ENCODE results near the gene STH.
"Not testable (repeated sequence)": the region's sequence is repeated elsewhere in the genome, so short reads cannot be mapped to it uniquely, and the experiment has no call there.

STH gene

GRCh38 chr17:46001390-46002310, 2.6 kb downstream of the STH start:
- no peak overlapping the region for H3K27ac ChIP-seq (ENCODE audit: low read depth, low read length)
- no peaks in the 10 kb centered on the region for H3K27me3 ChIP-seq (ENCODE audit: control insufficient read depth in 5 of 5, insufficient read depth in 4 of 5, low read length in 5 of 5)
- no peak overlapping the region for H3K4me3 ChIP-seq (ENCODE audit: low read depth in 1 of 5, low read length in 5 of 5)
- no peaks in the 10 kb centered on the region for H3K9me3 ChIP-seq (ENCODE audit: control insufficient read depth in 5 of 5, low read length in 5 of 5)
- no peak overlapping the region for H3K9ac ChIP-seq (ENCODE audit: low read length in 5 of 5)
- peaks cover 2 to 28% (median 19%) of the 10 kb centered on the region in 5 donors for H3K4me1 ChIP-seq (ENCODE audit: control insufficient read depth in 5 of 5, insufficient read depth in 5 of 5, low read length in 5 of 5)
- H3K36me3 ChIP-seq (ENCODE audit: control insufficient read depth in 5 of 5, insufficient read depth in 5 of 5, low read length in 5 of 5), result no peaks in the 10 kb centered on the region

- Histone ChIP-seq H3K27ac (ENCODE audit: low read depth, low read length) (no peak overlapping the region), H3K9ac (ENCODE audit: low read length in 5 of 5) (no peak overlapping the region), H3K27me3 (ENCODE audit: control insufficient read depth in 5 of 5, insufficient read depth in 4 of 5, low read length in 5 of 5) (no peaks in the 10 kb centered on the region), H3K4me1 (ENCODE audit: control insufficient read depth in 5 of 5, insufficient read depth in 5 of 5, low read length in 5 of 5) (peaks cover 2 to 32% (median 19%) of the 10 kb centered on the region in 5 donors), H3K9me3 (ENCODE audit: control insufficient read depth in 5 of 5, low read length in 5 of 5) (no peaks in the 10 kb centered on the region), H3K36me3 (ENCODE audit: control insufficient read depth in 5 of 5, insufficient read depth in 5 of 5, low read length in 5 of 5) (no peaks in the 10 kb centered on the region), H3K4me3 (ENCODE audit: low read depth in 1 of 5, low read length in 5 of 5) (no peak overlapping the region)
Measured at GRCh38 chr17:46002311-46002972, 3.4 kb downstream of the STH start.

GRCh38 chr17:46002973-46003316, 3.9 kb downstream of the STH start:
- Histone ChIP-seq H3K4me1 (ENCODE audit: control insufficient read depth in 5 of 5, insufficient read depth in 5 of 5, low read length in 5 of 5) (peaks cover 2 to 37% (median 19%) of the 10 kb centered on the region in 5 donors), H3K9me3 (ENCODE audit: control insufficient read depth in 5 of 5, low read length in 5 of 5) (no peaks in the 10 kb centered on the region), H3K4me3 (ENCODE audit: low read depth in 1 of 5, low read length in 5 of 5) (no peak overlapping the region), H3K36me3 (ENCODE audit: control insufficient read depth in 5 of 5, insufficient read depth in 5 of 5, low read length in 5 of 5) (no peaks in the 10 kb centered on the region), H3K27ac (ENCODE audit: low read depth, low read length) (no peak overlapping the region), H3K27me3 (ENCODE audit: control insufficient read depth in 5 of 5, insufficient read depth in 4 of 5, low read length in 5 of 5) (no peaks in the 10 kb centered on the region), H3K9ac (ENCODE audit: low read length in 5 of 5) (no peak overlapping the region)

- Histone ChIP-seq H3K27ac (ENCODE audit: low read depth, low read length) (no peak overlapping the region), H3K4me3 (ENCODE audit: low read depth in 1 of 5, low read length in 5 of 5) (no peak overlapping the region), H3K9ac (ENCODE audit: low read length in 5 of 5) (no peak overlapping the region), H3K9me3 (ENCODE audit: control insufficient read depth in 5 of 5, low read length in 5 of 5) (no peaks in the 10 kb centered on the region), H3K36me3 (ENCODE audit: control insufficient read depth in 5 of 5, insufficient read depth in 5 of 5, low read length in 5 of 5) (no peaks in the 10 kb centered on the region), H3K4me1 (ENCODE audit: control insufficient read depth in 5 of 5, insufficient read depth in 5 of 5, low read length in 5 of 5) (peaks cover 2 to 36% (median 20%) of the 10 kb centered on the region in 5 donors), H3K27me3 (ENCODE audit: control insufficient read depth in 5 of 5, insufficient read depth in 4 of 5, low read length in 5 of 5) (no peaks in the 10 kb centered on the region)
Measured at GRCh38 chr17:46003907-46004748, 5.1 kb downstream of the STH start.

GRCh38 chr17:46006082-46006481, 7.0 kb downstream of the STH start:
- H3K27ac ChIP-seq (ENCODE audit: low read depth, low read length); H3K9ac ChIP-seq (ENCODE audit: low read length in 5 of 5); H3K27me3 ChIP-seq (ENCODE audit: control insufficient read depth in 5 of 5, insufficient read depth in 4 of 5, low read length in 5 of 5); H3K9me3 ChIP-seq (ENCODE audit: control insufficient read depth in 5 of 5, low read length in 5 of 5); H3K36me3 ChIP-seq (ENCODE audit: control insufficient read depth in 5 of 5, insufficient read depth in 5 of 5, low read length in 5 of 5); H3K4me3 ChIP-seq (ENCODE audit: low read depth in 1 of 5, low read length in 5 of 5): not testable (repeated sequence)
- peaks cover 2 to 41% (median 16%) of the 10 kb centered on the region in 5 donors for H3K4me1 ChIP-seq (ENCODE audit: control insufficient read depth in 5 of 5, insufficient read depth in 5 of 5, low read length in 5 of 5)

GRCh38 chr17:46007461-46007965, 8.5 kb downstream of the STH start:
- Histone ChIP-seq H3K9ac (ENCODE audit: low read length in 5 of 5) (no peak overlapping the region), H3K27me3 (ENCODE audit: control insufficient read depth in 5 of 5, insufficient read depth in 4 of 5, low read length in 5 of 5) (no peaks in the 10 kb centered on the region), H3K4me1 (ENCODE audit: control insufficient read depth in 5 of 5, insufficient read depth in 5 of 5, low read length in 5 of 5) (peaks cover 2 to 41% (median 16%) of the 10 kb centered on the region in 5 donors), H3K9me3 (ENCODE audit: control insufficient read depth in 5 of 5, low read length in 5 of 5) (no peaks in the 10 kb centered on the region), H3K36me3 (ENCODE audit: control insufficient read depth in 5 of 5, insufficient read depth in 5 of 5, low read length in 5 of 5) (no peaks in the 10 kb centered on the region), H3K4me3 (ENCODE audit: low read depth in 1 of 5, low read length in 5 of 5) (no peak overlapping the region), H3K27ac (ENCODE audit: low read depth, low read length) (no peak overlapping the region)

GRCh38 chr17:46008591-46008990, 9.5 kb downstream of the STH start:
- H3K36me3 ChIP-seq (ENCODE audit: control insufficient read depth in 5 of 5, insufficient read depth in 5 of 5, low read length in 5 of 5), result no peaks in the 10 kb centered on the region
- no peak overlapping the region for H3K27ac ChIP-seq (ENCODE audit: low read depth, low read length)
- H3K9ac ChIP-seq (ENCODE audit: low read length in 5 of 5), result no peak overlapping the region
- no peaks in the 10 kb centered on the region for H3K9me3 ChIP-seq (ENCODE audit: control insufficient read depth in 5 of 5, low read length in 5 of 5)
- peaks cover 2 to 39% (median 9%) of the 10 kb centered on the region in 5 donors for H3K4me1 ChIP-seq (ENCODE audit: control insufficient read depth in 5 of 5, insufficient read depth in 5 of 5, low read length in 5 of 5)
- no peaks in the 10 kb centered on the region for H3K27me3 ChIP-seq (ENCODE audit: control insufficient read depth in 5 of 5, insufficient read depth in 4 of 5, low read length in 5 of 5)
- H3K4me3 ChIP-seq (ENCODE audit: low read depth in 1 of 5, low read length in 5 of 5), result no peak overlapping the region

- peak overlapping the region in 1 of 5 donors; percentile 11 for H3K4me3 ChIP-seq (ENCODE audit: low read depth in 1 of 5, low read length in 5 of 5)
- H3K36me3 ChIP-seq (ENCODE audit: control insufficient read depth in 5 of 5, insufficient read depth in 5 of 5, low read length in 5 of 5), result no peaks in the 10 kb centered on the region
- no peaks in the 10 kb centered on the region for H3K9me3 ChIP-seq (ENCODE audit: control insufficient read depth in 5 of 5, low read length in 5 of 5)
- no peaks in the 10 kb centered on the region for H3K27me3 ChIP-seq (ENCODE audit: control insufficient read depth in 5 of 5, insufficient read depth in 4 of 5, low read length in 5 of 5)
- no peak overlapping the region for H3K27ac ChIP-seq (ENCODE audit: low read depth, low read length)
- no peak overlapping the region for H3K9ac ChIP-seq (ENCODE audit: low read length in 5 of 5)
- H3K4me1 ChIP-seq (ENCODE audit: control insufficient read depth in 5 of 5, insufficient read depth in 5 of 5, low read length in 5 of 5), result peaks cover 0 to 35% (median 13%) of the 10 kb centered on the region in 5 donors
Measured at GRCh38 chr17:46009681-46010596, 10.9 kb downstream of the STH start.

- Histone ChIP-seq H3K4me3 (ENCODE audit: low read depth in 1 of 5, low read length in 5 of 5) (no peak overlapping the region), H3K9ac (ENCODE audit: low read length in 5 of 5) (no peak overlapping the region), H3K27me3 (ENCODE audit: control insufficient read depth in 5 of 5, insufficient read depth in 4 of 5, low read length in 5 of 5) (no peaks in the 10 kb centered on the region), H3K9me3 (ENCODE audit: control insufficient read depth in 5 of 5, low read length in 5 of 5) (no peaks in the 10 kb centered on the region), H3K36me3 (ENCODE audit: control insufficient read depth in 5 of 5, insufficient read depth in 5 of 5, low read length in 5 of 5) (no peaks in the 10 kb centered on the region), H3K27ac (ENCODE audit: low read depth, low read length) (no peak overlapping the region), H3K4me1 (ENCODE audit: control insufficient read depth in 5 of 5, insufficient read depth in 5 of 5, low read length in 5 of 5) (peaks cover 0 to 35% (median 13%) of the 10 kb centered on the region in 5 donors)
Measured at GRCh38 chr17:46010597-46011186, 11.6 kb downstream of the STH start.

Data from subcutaneous abdominal adipose tissue (tissue), 5 donors.